Medulla oblongata (tissue), 1 donor: ENCODE measurements around the gene MYNN.

Source experiments
- DNase-seq: peaks from one replicate; pipeline ENCODE4 v3.0.0-alpha.2; 2015; ENCODE audit errors: extremely low spot score

Gene MYNN

DNA sequence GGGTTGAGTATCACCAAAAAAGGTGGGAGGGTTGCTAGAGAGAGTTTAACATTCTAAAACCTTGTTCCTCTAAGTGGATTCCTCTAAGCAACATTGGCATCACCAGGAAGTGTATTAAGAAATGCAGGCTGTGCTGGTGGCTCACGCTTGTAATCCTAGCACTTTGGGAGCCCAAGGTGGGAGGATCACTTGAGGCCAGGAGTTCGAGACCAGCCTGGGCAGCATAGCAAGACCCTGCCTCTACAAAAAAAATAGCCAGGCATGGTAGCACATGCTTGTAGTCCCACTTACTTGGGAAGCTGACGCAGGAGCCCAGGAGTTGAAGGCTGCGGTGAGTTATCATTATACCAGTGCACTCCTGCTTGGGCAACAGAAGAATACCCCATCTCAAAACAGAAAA lies 4.6 kb downstream of the MYNN start:
- no peak for DNase-seq

DNA sequence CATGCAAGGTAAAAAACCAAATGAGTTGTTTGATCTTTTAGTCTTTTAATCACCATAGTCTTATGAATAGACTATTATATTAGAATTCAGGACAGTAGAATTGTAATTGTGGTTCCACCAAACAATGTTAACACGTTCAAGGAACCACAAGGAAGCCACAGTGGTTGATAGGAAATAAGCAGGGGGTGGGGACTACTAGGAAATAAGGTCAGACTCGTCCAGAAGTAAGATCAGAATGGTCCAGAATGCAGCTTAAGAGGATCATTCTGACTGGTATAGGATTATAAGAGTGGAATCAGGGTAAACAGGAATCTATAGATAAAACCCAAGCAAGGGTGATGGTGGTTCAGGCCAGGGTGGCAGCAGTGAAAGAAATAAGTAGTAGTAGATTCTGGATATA lies 7.5 kb downstream of the MYNN start:
- DNase-seq, result no peak

DNA sequence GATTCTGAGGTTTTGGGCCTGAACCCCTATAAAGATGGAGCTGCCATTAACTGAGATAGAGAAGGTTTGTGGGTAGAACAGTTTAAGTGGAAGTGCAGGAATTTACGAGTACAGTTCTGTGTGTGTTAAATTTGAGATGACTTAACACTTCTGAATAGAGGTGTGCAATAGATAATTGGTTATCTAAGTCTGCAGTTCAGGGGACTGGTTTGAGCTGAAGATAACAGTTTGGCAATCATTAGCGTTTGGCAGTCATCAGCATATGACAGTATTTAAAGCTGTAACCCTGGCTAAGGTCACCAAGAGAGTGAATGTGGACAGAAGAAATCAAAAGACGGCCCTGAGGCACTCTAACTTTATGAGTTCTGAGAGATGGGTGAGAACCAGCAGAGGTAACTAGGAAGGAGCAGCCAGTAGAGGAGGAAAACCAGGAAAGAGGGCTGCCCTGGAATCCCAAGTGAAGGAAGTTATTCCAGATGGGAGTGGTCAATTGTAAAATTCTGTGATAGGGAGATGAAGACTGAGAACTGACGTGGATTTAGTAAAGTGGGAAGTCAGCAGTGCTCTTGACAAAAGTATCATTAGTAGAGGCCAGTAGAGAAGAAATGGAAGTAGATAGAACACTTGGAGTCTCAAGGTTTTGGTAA lies 8.1 kb downstream of the MYNN start:
- no peak for DNase-seq

DNA sequence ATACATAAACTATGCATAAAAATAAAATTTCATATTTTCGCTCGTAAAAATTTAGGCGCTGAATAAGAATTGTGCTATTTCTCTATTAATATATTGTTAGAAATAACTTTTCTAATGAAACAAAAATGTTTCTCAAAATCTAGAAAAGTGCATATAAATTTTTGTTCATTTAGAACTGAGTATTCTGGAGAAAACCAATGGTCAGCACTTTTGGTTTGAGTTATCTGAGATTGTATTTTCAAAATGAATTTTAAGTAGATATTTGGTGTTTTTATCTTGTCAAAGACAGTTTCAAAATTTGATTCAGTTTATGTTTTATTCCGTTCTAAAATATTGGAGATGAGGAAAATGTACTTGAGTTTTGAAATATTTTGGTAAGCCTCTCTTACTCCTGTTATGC lies 13.9 kb downstream of the MYNN start:
- no peak for DNase-seq

DNA sequence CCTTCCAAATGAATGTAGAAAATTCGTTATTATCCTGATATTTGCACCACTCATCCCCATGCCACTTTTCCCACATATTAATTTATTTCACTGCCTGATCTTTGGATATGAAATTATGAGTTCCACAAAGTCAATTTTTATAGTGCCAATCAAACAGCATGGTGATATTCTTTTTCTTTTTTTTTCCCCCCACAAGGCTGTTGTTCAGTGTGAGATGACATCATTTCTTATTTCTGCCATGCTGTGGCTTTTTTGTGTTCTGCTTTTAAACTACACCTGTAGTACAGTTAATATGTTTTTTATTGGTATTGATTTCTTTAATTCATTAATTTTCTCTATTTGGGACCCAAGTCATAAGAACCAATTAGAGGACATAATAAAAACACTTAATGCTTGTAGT lies 14.6 kb downstream of the MYNN start:
- DNase-seq, result no peak

DNA sequence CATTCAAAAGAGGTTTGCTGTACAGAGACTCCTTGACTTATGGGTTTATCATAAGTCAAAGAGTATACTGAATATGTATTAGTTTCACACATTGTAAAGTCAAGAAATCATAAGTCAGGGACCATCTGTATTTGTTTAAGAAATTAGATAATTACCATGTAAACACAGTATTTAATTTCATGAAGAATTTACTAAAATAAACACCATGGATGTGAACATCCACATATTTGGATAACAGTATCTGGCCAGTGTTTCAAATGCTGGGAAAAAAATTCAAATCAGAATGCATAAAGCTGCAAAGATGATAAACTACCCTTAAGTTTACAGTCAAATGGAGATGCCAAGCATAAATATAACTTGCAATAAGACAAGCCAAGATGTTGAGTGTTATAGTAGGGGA lies 17.0 kb downstream of the MYNN start:
- no peak for DNase-seq

DNA sequence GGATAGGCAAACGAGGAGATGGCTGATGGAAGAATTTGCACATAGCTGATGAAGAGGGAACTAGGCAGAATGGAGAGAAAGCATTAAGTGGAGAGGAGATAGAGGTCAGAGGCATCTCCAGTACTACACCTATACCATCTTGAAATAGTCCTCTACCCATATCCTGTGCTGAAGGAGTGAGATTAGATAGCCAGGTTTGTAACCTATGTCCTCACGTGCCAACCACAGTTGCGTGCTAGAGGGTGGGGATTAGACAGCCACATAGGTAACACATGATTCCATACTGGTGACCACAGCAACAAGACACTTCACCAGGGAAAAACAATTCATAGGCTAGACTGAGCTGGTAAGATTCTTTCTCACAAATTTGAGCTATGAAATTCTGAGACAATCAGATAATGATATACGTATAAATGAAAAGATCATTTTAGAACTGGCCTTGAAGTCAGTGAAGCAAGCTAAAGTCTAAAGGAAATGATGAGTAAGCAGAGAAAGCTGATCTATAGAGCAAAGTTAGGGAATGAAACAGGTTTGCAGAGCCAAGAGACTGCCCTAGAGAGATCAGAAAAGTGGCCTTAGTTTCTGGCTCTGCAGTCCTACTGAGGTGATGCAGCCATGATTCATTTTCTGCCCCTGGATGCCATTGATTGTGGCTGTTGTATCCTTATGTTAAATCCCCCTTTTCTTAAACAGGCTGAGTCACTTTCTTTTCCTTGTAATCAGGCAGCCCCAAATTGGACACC lies 17.7 kb downstream of the MYNN start:
- DNase-seq, result no peak

DNA sequence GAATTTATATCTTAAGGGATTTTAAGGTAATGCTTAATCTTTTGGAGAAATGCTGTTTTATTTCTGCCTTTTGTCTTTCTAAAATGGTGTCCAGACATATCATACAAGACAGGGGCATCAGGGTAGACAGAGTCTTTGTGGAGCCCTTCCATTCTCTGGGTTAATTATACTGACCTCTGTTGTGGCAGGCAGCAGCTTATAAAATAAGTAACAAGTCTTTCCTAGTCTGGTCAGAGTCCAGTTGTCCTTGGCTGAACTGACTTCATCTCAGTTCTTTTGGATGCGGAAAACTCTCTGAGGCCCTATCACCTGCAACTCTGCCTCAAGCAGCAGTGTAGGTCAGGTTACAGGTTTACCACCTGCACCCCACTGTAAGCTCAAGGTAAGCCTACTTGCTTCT lies 19.2 kb downstream of the MYNN start:
- no peak for DNase-seq

DNA sequence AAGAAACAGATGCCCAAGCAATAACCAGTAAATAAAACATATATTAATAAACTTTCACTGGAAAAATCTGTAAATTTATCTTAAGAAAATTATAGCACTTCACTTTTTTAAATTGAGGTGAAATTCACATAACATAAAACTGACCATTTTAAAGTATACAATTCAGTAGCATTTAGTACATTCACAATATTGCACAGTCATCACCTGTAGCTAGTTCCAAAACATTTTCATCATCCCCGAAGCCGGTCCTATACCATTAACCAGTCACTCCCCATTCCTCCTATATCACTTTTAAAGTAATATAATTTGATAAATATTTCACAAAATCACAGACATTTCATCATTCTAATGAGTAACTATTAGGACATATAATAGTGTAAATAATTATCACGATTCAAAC lies 31.5 kb downstream of the MYNN start:
- no peak for DNase-seq

DNA sequence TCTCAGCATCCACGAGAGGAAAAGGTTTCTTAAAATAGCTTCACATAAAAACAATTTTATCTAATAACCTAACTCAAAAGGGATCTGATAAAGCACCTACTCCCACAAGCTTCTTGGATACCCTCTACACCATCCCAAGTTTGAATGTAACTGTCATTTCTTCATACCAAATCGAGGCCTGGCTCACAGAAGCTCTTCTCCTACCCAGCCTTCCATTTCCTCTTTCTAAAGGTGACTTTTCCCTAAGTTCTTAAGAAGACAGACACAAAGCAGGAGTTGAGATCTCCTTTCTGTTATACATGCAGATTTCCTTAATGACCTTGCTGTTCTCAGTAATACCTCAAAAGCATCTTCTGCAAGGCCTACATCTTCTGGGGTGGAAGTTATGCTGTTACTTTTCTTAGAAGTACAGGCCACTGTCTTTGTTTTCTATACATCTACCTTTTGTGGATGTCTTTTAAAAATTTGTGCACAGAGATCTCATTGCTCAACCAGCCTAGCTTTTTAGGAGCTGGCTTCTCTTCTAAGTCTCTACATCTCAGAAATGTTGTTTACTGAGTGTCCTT lies 36.1 kb downstream of the MYNN start:
- DNase-seq, result no peak

DNA sequence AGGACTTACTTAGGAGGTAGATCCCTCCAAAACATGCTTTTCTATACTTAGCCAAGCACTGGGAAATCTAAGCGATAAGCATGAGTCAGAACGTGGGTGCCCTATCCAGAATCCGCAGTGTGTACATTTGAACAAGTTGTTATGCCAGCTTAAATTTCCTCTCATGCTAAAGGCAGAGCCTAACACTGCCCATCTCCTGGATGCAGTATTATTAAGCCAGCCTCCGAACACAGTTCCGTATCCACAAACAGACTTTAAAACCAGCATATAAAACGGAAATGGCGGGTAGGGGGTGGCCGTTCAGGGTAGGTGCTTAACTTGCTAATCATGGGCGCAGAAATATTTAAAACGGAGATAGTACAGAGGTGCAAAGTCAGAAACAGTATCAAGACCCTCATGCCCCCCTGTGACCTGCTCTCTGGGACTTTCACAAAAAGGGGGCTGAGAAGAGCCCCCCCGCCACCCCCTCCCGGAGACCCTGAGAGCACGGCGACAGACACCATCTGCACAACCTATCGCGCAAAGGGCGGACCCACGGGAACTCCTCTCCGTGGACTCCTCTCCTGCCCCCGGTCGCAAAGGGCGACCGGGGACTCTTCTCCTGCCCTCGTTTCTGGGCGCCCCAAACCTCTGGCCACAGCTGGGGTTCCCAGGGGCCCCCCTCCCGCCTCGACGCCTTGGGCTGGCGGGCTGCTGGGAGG lies 38.6 kb downstream of the MYNN start:
- DNase-seq, result peak; percentile 38

DNA sequence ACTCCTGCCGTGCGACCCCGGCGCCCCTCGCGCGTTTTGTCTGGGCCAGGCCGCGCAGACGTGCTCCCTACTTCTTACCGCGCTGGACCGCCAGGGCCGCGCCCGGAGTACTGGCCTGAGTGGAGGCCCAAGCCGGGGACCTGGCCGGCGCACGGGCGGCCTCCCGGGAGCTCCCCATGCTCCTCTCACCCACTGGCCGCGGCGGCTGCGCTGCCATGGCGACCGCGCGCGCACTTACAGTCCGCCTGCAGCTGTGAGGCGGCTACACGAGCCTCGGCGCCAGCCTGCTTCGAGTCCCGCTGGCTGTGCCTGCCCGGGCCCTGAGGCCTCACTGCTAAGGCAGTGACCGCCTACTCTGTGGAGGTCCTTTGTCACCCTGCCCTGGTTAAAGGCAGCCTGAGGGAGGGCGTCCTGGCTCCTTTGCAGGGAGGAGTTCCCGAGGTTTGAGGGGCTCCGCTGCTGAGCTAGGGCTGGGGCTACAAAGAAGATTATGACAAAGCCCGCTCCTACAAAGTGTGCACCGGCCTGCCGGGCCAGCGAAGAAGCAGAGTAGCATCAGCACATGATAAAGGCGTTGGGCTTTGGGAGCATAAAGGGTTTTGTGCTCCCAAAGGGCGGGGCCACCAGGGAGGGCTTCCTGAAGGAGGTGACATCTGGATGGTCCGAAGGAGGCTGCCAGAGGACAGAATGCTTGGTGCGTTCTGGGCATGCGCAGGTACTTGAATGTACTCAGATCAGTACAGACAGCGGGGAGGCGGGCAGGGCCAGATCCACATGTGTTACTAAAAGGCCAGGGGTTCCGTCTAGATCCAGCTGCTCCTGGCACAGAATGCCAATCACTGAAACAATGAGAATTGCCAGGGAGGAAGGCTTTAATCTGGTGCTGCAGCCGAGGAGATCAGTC lies 39.4 kb downstream of the MYNN start, which contains the start of the genes LRRC34 and LRRIQ4:
LRRC34 (minus strand) TSS at position 573 of the 904 bp plus-strand sequence; CDS start at position 217, 356 bp downstream.
LRRIQ4 (plus strand) TSS at position 539 of the 904 bp plus-strand sequence. CDS start 9,052 bp downstream, outside the sequence.
- peak; percentile 70 for DNase-seq

DNA sequence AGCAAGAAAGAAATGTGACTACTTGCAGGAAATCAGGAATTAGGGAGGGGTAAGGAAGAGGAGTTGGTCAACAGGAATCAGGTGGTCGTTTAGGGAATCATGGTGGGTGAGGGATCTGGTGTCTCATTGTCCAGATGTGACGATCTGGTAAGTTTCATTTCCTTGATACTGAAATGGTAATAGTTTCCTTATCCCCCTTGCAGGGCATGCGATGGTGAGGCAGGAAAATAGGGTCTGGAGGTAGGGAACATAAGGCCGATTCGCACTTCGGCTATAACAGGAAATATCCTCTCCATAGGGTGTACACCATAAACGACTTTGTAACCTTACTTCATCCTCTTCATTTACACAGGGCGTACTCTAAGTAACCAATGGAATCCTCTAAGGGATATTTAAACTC lies 40.1 kb downstream of the MYNN start:
- no peak for DNase-seq

DNA sequence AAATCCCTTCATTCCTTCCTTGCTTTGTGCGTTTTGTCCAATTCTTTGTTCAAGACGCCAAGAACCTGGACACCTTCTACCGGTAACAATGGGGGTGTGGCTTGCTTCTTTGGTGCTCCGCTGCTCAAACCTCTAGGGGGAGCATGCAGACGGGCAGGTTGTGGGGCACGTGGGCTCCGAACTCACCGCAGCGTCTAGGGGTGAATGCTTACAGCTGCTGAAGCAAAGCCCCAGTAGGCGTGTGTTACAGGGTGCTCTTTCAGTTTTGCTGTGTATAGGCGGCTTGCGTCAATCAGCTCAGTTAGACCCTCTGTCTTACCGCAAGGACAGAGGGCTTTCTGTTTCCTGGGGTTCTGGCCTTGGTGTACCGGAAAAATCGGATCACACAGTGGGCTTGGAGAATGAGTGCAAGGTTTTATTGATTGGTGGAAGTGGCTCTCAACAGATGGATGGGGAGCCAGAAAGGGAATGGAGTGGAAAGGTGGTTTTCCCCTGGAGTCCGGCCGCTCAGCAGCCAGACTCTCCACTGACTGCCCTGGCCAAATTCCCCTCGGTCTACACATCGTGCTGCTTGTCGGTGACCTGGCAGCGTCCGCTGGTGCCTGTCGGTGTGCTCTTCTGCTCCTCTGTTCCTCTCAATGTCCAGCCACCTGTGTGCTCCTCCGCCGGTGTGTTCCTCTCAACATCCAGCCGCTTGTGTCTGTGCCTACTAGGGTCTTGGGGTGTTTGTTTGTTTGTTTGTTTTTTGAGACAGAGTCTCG lies 40.7 kb downstream of the MYNN start:
- peak; percentile 24 for DNase-seq

DNA sequence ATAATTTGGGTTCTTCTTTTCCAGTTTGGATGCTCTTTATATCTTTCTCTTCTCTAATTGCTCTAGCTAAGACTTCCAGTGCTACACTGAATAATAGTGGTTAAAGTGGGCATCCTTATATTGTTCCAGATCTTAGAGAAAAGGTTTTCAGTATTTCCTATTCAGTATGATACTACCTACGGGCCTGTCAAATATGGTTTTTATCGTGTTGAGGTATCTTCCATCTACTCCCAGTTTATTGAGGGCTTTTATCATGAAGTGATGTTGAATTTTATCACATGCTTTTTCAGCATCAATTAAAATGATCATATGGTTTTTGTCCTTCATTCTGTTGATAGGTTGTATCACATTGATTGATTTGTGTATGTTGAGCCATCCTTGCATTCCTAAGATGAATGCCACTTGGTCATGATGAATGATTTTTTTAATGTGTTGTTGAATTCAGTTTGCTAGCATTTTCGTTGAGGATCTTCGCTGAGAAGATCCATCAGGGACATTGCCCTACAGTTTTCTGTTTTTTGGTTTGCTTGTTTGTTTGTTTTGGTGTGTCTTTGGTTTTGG lies 42.5 kb downstream of the MYNN start:
- no peak for DNase-seq

DNA sequence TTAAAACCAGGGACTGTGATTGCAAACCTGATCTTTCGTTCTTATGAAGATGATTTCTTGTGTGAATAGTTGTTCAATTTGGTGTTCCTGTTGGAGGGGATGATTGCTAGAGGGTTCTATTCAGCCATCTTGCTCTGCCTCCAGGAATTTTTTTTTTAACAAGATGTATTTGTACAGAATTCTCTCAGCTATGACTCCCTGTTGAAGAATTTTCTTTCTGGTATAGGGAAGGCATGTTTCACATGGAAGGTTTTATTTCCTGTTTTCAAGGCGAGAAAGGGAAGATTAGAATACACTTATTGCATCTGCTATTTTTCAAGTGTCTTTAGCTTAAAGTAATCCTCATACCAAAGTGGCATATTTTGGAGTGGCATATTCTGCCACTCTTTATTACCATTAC lies 45.1 kb downstream of the MYNN start:
- DNase-seq, result no peak

DNA sequence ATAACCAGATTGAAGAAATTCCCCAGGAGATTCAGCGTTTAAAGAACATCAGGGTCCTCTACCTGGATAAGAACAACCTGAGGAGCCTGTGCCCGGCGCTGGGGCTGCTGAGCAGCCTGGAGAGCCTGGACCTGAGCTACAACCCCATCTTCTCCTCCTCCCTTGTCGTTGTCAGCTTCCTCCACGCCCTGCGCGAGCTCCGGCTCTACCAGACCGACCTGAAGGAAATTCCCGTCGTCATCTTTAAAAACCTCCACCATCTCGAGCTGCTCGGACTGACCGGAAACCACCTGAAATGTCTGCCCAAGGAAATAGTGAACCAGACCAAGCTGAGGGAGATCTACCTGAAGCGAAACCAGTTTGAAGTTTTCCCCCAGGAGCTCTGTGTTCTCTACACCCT lies 48.9 kb downstream of the MYNN start:
- DNase-seq, result no peak

DNA sequence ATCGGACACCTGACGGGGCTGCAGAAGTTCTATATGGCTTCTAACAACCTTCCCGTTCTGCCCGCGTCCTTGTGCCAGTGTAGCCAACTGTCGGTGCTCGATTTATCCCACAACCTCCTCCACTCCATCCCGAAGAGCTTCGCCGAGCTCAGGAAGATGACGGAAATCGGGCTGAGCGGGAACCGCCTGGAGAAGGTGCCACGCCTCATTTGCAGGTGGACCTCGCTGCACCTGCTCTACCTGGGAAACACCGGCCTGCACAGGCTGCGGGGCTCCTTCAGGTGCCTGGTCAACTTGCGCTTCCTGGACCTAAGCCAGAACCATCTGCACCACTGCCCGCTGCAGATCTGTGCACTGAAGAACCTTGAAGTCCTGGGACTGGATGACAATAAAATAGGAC lies 49.3 kb downstream of the MYNN start:
- DNase-seq, result no peak

DNA sequence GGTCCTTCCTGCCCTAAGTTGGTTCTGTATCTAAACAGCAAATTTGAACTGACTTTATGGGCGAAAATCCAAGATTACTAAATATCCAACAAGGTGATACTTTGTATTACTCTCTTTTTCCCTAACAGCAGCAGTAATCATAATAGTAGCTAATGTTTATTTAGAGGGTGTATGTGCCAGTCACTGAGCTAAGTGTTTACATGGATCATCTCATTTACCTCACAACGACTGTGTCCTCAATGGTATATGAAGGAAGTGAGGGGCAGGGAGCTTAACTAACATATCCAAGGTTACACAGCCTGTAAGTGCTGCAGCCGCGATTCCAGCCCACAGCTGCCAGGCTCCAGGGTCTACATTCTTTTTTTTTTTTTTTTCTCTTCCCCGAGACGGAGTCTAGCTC lies 49.8 kb downstream of the MYNN start:
- no peak for DNase-seq

DNA sequence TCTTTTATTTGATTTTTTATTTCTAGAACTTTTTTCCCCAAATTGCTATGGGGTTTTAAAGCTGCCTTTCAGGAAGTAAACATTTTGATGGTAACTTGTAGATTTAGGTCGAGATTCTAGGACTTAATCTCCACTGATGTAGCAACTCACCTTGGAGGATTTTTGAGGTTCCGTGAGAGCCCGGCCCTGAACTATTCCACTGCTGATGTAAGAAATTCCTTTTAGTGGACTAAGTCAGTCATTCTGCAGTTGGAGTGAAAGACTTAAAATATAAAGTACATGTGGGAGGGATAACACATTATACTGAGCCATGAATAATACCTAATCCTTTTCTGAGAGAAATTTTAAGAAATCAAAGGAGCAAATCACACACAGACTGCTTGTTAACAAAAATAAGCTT lies 52.1 kb downstream of the MYNN start:
- DNase-seq, result no peak
